ENCODE results near the gene DNPEP.

DNA sequence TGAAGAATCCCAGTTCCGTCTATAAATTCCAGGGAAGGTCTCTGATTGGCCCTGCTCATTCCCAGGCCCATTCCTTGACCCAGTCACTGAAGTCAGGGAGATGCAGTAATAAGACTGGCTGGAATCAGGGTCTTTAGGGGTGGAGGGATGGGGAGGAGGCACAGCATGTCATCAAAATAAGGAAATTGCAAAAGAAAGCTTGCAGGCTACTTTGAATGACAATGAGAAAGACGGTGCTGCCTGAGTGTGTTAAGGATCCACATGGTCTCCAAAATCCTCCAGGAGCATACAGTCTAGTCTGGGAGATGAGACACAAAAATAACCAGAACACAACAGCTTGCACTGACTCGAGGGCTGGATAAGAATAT, 28.5 kb upstream of the DNPEP start:
- TF ChIP-seq POLR2A (IDR thresholded peaks at IDR 0.05) (no peak), EP300 (IDR thresholded peaks at IDR 0.05) (no peak)
- TF ChIP-seq, protein P1, sequence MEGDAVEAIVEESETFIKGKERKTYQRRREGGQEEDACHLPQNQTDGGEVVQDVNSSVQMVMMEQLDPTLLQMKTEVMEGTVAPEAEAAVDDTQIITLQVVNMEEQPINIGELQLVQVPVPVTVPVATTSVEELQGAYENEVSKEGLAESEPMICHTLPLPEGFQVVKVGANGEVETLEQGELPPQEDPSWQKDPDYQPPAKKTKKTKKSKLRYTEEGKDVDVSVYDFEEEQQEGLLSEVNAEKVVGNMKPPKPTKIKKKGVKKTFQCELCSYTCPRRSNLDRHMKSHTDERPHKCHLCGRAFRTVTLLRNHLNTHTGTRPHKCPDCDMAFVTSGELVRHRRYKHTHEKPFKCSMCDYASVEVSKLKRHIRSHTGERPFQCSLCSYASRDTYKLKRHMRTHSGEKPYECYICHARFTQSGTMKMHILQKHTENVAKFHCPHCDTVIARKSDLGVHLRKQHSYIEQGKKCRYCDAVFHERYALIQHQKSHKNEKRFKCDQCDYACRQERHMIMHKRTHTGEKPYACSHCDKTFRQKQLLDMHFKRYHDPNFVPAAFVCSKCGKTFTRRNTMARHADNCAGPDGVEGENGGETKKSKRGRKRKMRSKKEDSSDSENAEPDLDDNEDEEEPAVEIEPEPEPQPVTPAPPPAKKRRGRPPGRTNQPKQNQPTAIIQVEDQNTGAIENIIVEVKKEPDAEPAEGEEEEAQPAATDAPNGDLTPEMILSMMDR (IDR thresholded peaks at IDR 0.05), result no peak
